ENCODE results near the gene CCL27. TPM values are rescaled to one million over a fixed set of nuclear protein-coding genes. Genes with fewer than 3 reads are reported as not detected.

The CCL27 gene
- total RNA-seq, 1 donor from 2014 or later: 0.70 TPM

GRCh38 chr9:34615132-34615531 lies 47.3 kb downstream of the CCL27 start:
- Mint-ChIP-seq H3K9me3 (no peaks in the 10 kb centered on the region), H3K4me1 (peaks cover 34% of the 10 kb centered on the region), H3K27me3 (no peaks in the 10 kb centered on the region), H3K27ac (no peak overlapping the region), H3K36me3 (ENCODE audit: low read depth) (peaks cover 24% of the 10 kb centered on the region), H3K4me3 (no peak overlapping the region)
- intact Hi-C loops (cut with micrococcal nuclease): no loop called here
- DNase-seq: no peak

GRCh38 chr9:34612788-34613390 lies 49.6 kb downstream of the CCL27 start:
- intact Hi-C loops (cut with micrococcal nuclease): loop anchor here (1.0 to 5.0 kb wide), 7 partner anchors 7 to 486 kb away; partner anchors contain the start of genes DCAF12, DCTN3, DNAI1 and FAM219A
- no peaks in the 10 kb centered on the region for H3K27me3 Mint-ChIP-seq
- H3K4me3 Mint-ChIP-seq: peak overlapping the region; percentile 96
- H3K36me3 Mint-ChIP-seq (ENCODE audit: low read depth): peaks cover 24% of the 10 kb centered on the region
- H3K9me3 Mint-ChIP-seq: no peaks in the 10 kb centered on the region
- peak; percentile 92 for DNase-seq
- peaks cover 21% of the 10 kb centered on the region for H3K4me1 Mint-ChIP-seq
- peak overlapping the region; percentile 97 for H3K27ac Mint-ChIP-seq

Other genes with a start within 250 kb of the CCL27 start
- gene FAM219A, start 204.1 kb downstream of the CCL27 start, total RNA-seq: 13.6 and 16.3 TPM in 2 replicates
- not detected in 2 replicates for gene DNAI1, start 203.9 kb downstream of the CCL27 start, total RNA-seq
- not detected in 2 replicates for gene ENHO, start 139.7 kb downstream of the CCL27 start, total RNA-seq
- gene CNTFR, start 72.9 kb downstream of the CCL27 start, total RNA-seq: not detected in 2 replicates
- gene RPP25L, start 50.6 kb downstream of the CCL27 start, total RNA-seq: 34.8 and 36.1 TPM in 2 replicates
- 50.9 and 57.0 TPM in 2 replicates for gene DCTN3, start 42.2 kb downstream of the CCL27 start, total RNA-seq
- 0.14 TPM in 1 of 2 replicates, not detected in the other for gene ARID3C, start 33.6 kb downstream of the CCL27 start, total RNA-seq
- 117 and 128 TPM in 2 replicates for gene SIGMAR1, start 24.9 kb downstream of the CCL27 start, total RNA-seq
- gene GALT, start 16.0 kb downstream of the CCL27 start, total RNA-seq: 68.9 and 73.4 TPM in 2 replicates
- 29.7 and 34.4 TPM in 2 replicates for gene IL11RA, start 10.5 kb downstream of the CCL27 start, total RNA-seq
- not detected in 2 replicates for gene CCL19, start 28.6 kb upstream of the CCL27 start, total RNA-seq
- not detected in 2 replicates for gene CCL21, start 47.5 kb upstream of the CCL27 start, total RNA-seq

Data from activated CD4-positive, alpha-beta T cell treated with anti-CD3 and anti-CD28 coated beads, Interleukin-2, amount 10 ng/mL, durations not matched to agents 24 days and 14 days (primary cell).